ENCODE data around the gene PCID2.

- no peak for TF ChIP-seq CTCF (IDR thresholded peaks at IDR 0.05)
- no peak for TF ChIP-seq POLR2AphosphoS5 (IDR thresholded peaks at IDR 0.05; ENCODE audit: insufficient read depth in 1 of 2, low read depth in 1 of 2)
- no peak for TF ChIP-seq POLR2A (IDR thresholded peaks at IDR 0.05)
These were observed 31.6 kb downstream of the PCID2 start for GRCh38 chr13:113176822-113177221.
